Right forelimb (tissue), 1 donor: ENCODE data around the gene RCL1.
"Not testable (repeated sequence)": the region's sequence is repeated elsewhere in the genome, so short reads cannot be mapped to it uniquely, and the experiment has no call there.

ENCODE experiments used
- DNase-seq: peaks from one replicate; pipeline ENCODE4 v3.0.0-alpha.2; 2018

RCL1 gene

GRCh38 chr9:4783191-4783590 is 9.6 kb upstream of the RCL1 start:
- not testable (repeated sequence) for DNase-seq

GRCh38 chr9:4784403-4784802 is 8.3 kb upstream of the RCL1 start:
- DNase-seq: no peak

- no peak for DNase-seq
Measured at GRCh38 chr9:4786599-4786998, 6.1 kb upstream of the RCL1 start.

- no peak for DNase-seq
Measured at GRCh38 chr9:4787876-4788275, 4.9 kb upstream of the RCL1 start.

GRCh38 chr9:4788703-4789102 is 4.0 kb upstream of the RCL1 start:
- no peak for DNase-seq

GRCh38 chr9:4792054-4792571 is 631 bp upstream of the RCL1 start:
- no peak for DNase-seq

DNA sequence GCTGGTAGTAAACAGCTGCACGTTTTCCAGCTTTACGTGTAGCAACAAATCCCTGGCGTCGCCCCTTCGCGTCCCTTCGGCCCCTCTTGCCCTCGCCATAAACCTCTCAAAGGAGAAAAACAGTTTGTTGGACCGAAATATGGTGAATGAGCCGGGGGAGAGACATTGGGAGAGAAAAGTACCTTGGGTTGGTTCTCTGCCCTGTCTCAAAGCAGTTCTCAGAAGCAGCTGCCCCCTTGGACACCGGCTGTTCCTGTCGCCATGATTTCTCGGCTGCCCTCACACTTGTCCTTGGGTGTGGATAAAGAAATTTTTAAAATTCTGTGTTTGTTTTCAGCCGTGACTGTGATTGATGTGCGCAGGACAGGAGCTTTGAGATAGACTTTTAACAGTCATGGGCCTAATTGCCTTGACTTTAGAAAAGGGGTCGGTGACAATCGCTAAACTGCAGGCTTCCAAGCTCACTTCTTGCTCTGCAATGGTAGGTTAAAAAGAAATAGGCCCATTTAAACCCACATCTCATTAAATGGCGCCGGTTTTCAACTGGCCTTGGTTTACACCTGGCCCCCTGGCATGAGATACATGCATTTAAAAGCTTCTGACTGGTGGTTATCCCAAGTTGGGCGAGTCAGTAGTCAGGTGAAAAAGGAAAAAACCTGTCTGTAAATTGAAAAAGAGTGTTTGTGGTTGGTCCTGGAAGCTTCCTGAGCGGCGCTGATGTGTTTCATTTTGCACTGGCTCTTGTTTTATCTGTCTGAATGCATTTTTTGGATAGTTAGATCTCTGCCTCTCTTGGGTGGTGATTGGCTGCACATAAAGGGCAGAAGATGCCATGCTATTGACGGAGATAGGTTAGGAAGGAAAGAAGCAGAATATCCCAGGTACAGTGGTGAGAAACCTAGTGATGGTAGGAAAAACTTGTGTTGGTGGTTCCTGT is 983 bp downstream of the RCL1 start:
- DNase-seq: no peak

DNA sequence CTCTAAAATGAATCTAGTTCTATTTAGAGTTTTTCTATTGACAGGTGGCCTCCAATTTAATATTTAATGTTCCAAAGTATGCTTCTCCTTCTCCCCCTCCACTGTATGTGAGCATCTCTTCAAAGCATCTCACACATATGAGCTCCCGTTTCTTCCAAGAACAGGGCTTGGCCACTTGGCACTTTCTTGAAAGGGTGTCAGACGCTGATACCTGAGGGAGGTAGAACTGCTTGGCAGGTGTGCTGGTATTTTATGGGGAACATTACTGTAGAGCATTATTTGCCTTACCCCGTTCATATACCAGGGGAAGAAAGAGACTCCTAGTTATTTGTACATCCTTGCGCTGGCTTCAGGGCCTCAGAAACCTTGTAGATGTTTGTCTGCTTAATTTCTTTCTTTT is 1.9 kb downstream of the RCL1 start:
- no peak for DNase-seq

DNA sequence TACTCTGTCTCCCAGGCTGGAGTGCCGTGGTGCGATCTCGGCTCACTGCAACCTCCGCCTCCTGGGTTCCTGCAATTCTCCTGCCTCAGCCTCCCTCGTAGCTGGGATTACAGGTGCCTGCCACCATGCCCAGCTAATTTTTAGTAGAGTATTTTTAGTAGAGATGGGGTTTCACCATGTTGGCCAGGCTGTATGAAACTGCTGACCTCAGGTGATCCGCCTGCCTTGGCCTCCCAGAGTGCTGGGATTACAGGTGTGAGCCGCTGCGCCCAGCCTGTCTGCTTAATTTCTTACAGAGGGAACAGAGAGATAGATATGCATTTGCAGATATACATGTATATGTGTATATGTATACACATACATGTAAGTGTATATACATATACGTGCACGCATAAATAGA is 2.4 kb downstream of the RCL1 start:
- not testable (repeated sequence) for DNase-seq

DNA sequence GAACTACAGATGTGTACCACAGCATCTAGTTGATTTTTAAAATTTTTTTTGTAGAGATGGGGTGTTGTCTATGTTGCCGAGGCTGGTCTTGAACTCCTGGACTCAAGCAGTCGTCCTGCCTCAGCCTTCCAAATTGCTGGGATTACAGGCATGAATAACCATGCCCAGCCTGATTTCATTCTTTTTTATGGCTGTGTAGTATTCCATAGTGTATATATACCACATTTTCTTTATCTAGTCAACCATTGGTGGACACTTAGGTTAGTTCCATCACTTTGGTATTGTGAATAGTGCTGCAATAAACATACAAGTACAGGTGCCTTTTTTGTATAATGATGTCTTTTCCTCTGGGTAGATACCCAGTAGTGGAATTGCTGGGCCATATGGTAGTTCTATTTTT is 3.8 kb downstream of the RCL1 start:
- no peak for DNase-seq

DNA sequence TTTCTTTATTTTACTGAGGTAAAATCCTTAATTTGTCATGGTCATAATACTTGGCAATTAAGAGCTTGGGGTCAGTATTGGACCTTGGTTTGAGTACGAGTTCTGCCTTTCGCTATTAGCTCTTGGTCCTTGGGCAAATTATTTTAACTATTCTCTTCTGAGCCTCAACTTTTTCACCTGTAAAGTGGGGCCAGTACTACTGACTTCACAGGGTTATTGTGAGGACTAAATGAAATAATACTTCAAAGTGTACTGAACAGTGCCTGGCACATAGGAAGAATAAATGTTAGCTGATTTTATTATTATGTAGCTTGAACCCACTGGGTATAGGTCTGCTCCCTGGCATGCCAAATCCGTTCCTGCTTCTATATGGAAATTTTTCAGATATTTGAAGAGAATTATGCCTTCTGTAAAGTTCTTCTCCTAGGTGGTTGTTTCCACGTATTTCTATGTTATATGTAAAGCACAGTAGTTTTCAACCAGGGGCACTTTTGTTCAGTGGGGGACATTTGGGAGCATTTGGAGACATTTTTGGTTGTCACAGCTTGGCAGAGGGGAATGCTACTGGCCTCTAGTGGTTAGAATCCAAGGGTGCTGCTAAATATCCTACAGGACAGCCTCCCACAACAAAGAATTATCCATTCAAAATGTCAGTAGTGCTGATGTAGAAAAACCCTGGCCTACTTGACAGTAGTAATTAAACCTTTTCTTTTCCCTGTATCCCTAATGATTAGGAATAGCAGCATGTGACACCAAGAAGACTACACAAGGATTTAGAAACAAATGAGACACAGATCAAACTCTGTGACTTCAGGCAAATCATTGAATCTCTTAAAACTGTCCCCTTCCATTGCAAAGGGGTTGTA is 4.5 kb downstream of the RCL1 start:
- no peak for DNase-seq

GRCh38 chr9:4797854-4798150 is 5.1 kb downstream of the RCL1 start:
- DNase-seq: no peak

DNA sequence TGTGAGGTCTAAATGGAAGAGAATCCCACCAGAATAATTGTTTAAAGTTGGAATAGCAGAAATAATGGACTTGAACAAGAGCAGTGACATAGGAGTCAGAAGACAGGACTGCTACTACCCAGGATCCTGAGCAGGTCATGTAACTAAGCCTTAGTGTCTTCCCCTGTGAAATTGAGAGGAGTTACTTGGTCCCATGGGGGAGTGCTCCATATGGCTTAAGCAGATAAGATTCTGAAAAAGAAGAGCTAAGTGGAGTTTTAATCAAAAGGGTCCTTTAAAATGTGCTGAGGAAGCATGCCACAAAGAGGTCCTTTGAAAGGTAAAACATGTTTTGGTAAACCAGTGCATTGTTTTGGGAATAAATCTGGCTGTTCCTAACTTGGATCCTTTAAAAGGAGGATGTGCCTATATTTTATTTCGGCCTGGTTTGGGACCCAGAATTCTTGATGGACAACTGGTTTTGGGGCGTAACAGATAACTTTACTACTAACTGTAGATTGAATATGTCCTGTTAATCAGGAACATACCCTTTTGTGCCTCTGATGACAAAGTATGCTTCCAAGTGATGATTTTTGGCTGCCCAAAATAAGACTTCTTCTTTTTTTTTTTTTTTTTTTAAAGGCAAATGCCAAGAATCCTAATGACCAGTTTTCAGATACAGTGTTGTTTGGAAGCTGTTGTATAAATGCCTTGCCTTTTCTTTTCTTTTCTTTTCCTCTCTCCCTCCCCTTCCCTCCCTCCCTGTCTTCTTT is 5.7 kb downstream of the RCL1 start:
- no peak for DNase-seq

- no peak for DNase-seq
Measured at GRCh38 chr9:4799033-4799430, 6.3 kb downstream of the RCL1 start.

- DNase-seq: no peak
Measured at GRCh38 chr9:4799775-4800174, 7.0 kb downstream of the RCL1 start.

DNA sequence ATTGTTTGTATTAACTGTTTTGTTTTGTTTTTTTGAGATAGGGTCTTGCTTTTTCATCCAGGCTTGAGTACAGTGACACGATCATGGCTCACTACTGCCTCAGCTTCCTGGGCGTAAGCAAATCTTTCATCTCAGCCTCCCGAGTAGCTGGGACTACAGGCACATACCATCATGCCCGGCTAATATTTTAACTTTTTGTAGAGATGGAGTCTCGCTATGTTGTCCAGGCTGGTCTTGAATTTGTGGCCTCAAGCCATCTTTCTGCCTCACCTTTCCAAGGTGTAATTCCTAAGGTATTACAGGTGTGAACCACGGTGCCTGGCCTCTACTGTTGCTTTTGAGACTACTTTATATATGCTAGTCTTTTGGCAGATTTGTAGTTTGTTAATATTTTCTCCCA is 8.4 kb downstream of the RCL1 start:
- DNase-seq: no peak

DNA sequence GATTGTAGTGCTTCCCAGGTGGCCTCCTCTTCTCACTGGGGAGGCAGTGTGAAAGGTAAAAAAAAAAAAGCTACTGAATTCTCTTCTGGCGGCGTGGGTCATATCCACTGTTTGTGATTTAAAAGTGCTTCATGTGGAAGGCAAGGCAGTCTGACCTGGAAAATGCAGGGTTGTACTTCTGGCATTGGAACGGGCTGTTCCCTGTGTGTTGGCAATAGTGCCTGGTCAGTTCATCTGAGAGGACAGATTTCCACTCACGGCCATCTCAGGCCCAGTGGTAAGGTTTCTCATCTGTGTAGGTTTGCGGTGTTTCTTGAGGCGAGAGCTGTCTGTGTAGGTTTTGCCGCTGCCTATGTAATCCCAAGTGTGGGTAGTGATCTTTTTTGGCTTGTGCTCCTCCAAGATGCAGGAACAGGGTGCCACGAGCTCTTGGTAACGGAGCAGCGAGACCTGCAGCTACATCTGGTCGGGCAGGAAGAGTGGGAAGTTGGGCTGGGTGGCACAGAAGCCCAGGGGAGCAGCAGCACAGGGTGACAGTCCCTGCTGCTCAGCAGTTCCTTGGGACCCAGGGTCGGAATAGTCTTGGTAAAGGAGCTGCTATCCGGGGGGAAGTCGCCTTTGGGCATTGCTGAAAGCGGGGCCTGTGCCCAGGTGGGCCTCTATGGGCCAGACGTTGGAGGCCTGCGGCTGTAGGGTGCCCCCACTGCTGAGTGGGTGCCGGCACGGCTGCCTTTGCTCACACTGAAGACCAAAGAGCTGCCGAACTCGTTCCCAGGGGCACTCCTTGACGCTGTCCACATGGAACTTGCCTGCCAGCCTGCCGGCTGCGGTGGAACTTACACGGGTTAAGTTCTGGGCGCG is 11.2 kb downstream of the RCL1 start:
- no peak for DNase-seq

DNA sequence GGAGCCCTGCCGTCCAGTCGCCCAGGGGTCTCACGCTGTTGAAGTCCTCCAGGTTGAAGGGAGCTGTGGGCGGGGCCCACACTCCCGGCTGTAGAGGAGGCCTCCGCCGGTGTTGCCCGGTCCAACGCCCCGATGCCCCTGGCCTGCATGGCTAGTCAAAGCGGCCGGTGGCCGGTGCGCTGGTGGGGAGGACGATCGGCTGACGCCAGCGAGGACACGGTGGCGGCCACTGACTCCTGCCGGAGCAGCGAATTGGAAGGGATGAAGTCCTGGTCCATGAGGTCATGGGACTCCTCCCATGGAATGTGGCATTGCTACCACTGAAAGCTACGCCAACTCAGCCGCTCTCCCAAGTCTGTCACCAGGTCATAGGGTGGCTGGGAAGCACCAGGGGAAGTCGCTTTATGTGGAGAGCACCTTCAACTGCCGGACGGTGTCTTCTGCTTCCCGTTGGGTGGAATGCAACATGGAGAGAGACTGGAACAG is 11.8 kb downstream of the RCL1 start:
- no peak for DNase-seq

GRCh38 chr9:4805191-4805918 is 12.6 kb downstream of the RCL1 start:
- no peak for DNase-seq

DNA sequence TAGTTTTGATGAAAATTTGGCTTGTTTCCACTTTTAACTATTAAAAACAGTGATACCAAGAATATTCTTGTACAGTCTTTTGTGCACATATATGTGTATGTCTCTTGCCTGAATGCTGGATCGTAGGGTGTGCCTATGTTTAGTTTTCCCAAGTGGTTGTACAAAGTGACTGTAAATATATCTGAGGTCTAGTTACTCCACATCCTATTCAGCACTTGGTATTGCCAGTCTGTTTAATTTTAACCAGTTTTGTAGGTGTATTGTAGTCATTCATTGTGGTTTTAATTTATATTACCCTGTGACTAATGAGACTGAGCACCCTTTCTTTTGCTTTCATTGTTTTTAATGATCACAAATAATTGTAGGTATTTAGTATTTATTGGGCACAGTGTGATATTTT is 17.8 kb downstream of the RCL1 start:
- DNase-seq: no peak

DNA sequence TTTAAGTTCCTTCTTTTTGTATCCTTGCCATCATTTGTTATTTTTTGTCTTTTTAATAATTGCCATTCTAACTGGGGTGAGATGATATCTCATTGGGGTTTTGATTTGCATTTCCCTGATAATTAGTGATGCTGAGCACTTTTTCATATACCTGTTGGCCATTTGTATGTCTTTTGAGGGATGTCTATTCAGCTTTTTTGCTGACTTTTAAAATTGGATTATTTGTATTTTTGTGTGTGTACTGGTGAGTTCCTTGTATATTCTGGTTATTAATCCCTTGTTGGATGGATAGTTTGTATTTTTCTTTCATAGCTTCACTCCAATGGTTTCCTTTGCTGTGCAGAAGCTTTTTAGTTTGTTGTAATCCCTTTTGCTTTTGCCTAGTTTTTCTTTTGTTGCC is 19.1 kb downstream of the RCL1 start:
- DNase-seq: no peak
